Globus pallidus (tissue), 1 donor: ENCODE data around the gene GTF2A2.

Source experiments
- DNase-seq: peaks from one replicate; pipeline ENCODE4 v3.0.0-alpha.2; 2015; ENCODE audit warnings: low spot score

The GTF2A2 gene

DNA sequence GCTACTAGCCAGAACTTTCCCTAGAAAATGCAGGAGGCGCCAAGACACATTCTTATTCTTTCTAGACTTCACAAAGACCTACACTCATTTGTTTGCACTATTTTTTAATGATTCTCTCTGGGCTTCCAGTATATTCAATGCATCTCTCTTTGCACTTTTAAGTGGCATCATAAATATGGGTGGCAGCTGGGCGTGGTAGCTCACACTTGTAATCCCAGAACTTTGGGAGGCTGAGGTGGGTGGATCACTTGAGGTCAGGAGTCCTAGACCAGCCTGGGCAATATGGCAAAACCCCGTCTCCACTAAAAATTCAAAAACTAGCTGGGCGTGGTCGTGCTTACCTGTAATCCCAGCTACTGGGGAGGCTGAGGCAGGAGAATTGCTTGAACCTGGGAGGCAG is 51.3 kb downstream of the GTF2A2 start:
- no peak for DNase-seq

DNA sequence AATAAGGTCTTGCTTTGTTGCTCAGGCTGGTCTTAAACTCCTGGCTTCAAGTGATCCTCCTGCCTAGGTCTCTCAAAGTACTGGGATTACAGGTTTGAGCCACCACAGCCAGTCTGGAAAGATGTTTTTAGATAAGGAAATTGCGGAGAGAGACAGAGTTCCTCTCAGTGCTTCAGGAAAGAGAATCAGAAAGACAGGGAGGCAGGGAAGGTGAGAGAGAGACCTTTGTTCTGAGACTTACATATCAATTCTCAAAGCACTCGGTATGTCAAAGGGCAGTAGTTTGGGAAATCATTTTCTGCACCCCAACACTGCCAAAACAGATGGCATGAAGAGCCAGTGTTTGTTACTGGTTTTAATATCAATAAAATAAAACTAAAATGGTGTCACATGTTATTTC is 58.9 kb downstream of the GTF2A2 start:
- DNase-seq: no peak

DNA sequence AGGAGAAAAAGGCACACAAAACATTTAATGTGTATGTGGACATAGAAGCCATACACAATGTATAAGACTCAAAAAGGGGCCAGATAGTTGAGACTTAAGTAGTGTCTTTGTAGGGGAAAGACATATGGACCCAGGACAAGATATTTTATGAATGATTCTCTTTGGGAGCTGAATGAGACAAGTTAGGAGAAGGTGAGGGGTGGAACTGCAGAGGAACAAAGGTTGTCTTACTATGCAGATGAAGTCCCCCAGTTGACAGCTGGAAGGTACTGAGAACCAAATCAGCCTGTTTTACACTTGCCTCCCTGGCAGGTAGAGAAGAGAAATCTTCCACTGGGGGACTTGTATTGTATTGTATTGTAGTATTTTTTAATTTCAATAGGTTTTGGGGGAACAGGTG is 60.7 kb downstream of the GTF2A2 start:
- DNase-seq: no peak

DNA sequence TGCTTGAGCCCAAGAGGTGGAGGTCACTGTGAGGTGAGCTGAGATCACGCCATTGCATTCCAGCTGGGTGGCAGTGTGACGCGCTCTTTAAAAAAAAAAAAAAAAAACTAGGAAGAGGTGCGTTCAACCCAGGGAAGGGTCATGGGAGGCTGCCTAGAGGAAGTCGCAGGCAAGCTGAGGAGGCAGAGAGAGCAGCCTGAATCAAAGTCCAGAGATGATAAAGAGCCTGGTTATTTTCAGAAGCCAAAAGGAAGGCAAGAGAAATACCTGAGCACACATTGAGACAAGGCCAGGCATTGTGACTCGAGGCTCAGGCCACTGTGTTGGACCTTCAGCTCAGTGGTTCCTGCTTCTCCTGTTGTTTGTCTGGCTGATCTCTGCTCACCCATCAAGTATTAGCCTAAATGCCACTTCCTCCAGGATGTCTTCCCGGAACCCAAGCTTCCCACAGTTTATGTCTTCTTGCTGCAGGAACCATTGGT is 61.8 kb downstream of the GTF2A2 start:
- no peak for DNase-seq

DNA sequence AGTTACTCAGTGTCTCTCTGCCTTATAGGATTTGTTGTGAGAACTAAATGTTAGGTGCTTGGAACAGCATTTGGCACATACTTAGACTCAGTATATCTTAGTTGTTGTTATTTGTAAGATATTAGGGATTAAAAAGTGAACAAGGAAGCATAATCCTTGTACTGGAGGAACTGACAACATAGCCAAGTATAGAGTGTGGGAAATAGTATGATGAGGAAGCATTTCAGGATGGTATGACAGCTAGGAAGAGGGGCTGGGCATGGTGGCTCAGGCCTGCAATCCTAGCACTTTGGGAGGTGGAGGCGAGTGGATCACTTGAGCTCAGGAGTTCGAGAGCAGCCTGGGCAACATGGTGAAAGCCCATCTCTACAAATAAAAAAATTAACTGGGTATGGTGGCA is 62.3 kb downstream of the GTF2A2 start:
- no peak for DNase-seq

DNA sequence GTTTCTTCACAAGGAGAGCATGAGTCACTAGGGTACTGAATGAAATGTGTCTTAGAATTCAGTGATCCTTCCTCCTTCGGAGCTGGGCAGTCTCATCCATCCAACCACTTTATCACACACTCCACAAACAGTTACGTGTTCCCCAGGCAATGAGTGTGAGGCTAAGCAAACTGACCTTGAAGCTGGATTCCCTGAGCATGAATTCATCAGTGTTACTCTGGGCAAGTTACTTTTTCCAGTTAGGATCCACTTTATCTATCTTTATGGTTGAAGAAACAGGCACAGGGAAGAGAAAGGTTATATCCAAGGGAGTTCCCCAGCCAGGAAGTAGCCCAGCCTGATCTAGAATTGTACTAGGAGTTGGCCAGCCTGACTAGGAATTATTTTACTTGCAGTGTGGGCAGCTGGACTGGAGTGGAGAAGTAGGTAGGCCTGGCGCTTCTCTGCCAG is 62.8 kb downstream of the GTF2A2 start:
- no peak for DNase-seq

DNA sequence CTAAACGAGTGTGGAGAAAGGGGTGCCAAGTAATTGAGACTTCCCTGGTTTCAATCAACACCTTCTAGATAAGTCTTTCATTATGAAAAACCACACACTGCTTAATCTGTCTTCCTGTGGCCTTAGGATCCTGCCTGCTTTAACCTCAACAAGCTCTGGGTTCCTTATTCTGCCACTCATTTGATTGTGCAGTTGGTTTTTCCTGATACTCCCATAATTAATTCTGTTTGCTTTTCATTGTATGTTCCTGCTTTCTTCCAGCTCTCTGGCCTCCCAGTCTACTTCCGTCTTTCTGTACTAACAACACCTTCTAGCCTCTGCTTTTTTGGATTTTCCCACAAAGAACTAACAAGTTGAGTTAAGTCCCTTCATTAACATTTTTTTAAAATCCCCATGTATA is 66.0 kb downstream of the GTF2A2 start:
- DNase-seq: no peak

DNA sequence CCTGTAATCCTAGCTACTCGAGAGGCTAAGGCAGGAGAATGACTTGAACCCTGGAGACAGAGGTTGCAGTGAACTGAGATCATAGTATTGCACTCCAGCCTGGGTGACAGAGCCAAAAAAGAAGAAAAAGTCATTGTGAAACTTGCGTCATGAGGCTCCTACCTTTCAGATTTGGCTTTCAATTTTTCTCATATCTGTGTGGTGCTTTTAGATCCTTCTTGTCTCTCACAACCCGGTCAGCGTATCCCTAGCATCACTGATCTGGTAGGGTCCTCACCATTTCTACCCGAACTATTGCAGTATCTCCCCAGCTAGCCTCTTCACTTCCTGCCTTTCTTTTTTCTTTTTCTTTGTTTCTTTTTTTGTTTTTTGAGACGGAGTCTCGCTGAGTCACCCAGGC is 67.3 kb downstream of the GTF2A2 start:
- DNase-seq: no peak
